Vagina (tissue), 2 donors: ENCODE data around the gene DENND1A.

Source experiments
- POLR2A ChIP-seq, 2 donors: fragments of 450-650 bp; IDR thresholded peaks; one replicate each; pipeline ENCODE4 v1.6.1; 2017; ENCODE audit warnings: antibody characterized with exemption in 2 of 2, mild to moderate bottlenecking in 2 of 2, moderate library complexity in 2 of 2
- POLR2AphosphoS5 ChIP-seq, 2 donors: sonication (generic); formaldehyde crosslinking; IDR thresholded peaks; one replicate each; pipeline ENCODE4 v1.9.0; 2017; ENCODE audit warnings: antibody characterized with exemption in 2 of 2, mild to moderate bottlenecking in 2 of 2, low read depth in 1 of 2; ENCODE audit not compliant: insufficient read depth in 1 of 2
- TF ChIP-seq, protein P1 (sequence below), 3 experiments: fragments of 450-650 bp in 2 of 3; fragments of 200-600 bp in 1 of 3; sonication (generic) in 1 of 3; IDR thresholded peaks; one replicate each; pipeline ENCODE4 v1.5.1; 2017 to 2019; ENCODE audit warnings: antibody characterized with exemption in 3 of 3, mild to moderate bottlenecking in 2 of 3, moderate library complexity in 2 of 3

DNA sequence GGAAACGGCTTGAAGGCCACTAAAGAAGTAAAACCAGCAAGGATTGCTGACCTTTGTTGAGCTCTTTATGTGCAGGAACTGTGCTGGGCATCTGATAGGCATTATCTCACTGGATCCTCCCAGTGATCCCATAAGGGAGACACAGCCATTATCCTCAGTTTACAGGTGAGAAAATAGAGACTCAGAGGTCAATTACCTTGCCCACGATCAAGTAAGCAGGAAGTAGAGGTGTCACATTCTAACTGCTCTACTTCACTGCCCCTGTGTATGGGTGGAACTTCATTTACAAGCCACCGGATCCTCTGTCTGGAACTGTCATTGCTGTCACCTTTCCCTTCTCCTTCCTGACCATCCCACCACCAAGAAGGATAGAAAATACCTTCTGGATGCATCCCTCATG, 325.1 kb downstream of the DENND1A start:
- TF ChIP-seq POLR2AphosphoS5 (IDR thresholded peaks at IDR 0.05; ENCODE audit: insufficient read depth in 1 of 2, low read depth in 1 of 2) (no peak), POLR2A (IDR thresholded peaks at IDR 0.05) (no peak)
- TF ChIP-seq, protein P1, sequence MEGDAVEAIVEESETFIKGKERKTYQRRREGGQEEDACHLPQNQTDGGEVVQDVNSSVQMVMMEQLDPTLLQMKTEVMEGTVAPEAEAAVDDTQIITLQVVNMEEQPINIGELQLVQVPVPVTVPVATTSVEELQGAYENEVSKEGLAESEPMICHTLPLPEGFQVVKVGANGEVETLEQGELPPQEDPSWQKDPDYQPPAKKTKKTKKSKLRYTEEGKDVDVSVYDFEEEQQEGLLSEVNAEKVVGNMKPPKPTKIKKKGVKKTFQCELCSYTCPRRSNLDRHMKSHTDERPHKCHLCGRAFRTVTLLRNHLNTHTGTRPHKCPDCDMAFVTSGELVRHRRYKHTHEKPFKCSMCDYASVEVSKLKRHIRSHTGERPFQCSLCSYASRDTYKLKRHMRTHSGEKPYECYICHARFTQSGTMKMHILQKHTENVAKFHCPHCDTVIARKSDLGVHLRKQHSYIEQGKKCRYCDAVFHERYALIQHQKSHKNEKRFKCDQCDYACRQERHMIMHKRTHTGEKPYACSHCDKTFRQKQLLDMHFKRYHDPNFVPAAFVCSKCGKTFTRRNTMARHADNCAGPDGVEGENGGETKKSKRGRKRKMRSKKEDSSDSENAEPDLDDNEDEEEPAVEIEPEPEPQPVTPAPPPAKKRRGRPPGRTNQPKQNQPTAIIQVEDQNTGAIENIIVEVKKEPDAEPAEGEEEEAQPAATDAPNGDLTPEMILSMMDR (IDR thresholded peaks at IDR 0.05): no peak
